Activated T-cell treated with anti-CD3 and anti-CD28 coated beads for 4 hours (primary cell): Measurements from ENCODE around the gene VOPP1.

Experiments used
- DNase-seq: peaks from one replicate; pipeline ENCODE4 v3.0.0-alpha.2; 2020

The VOPP1 gene

GRCh38 chr7:55507743-55508142 is 64.6 kb downstream of the VOPP1 start:
- no peak for DNase-seq

GRCh38 chr7:55504967-55505658 is 67.2 kb downstream of the VOPP1 start:
- DNase-seq = no peak

- DNase-seq = no peak
Observed at GRCh38 chr7:55504093-55504859, 68.0 kb downstream of the VOPP1 start.

- no peak for DNase-seq
Observed at GRCh38 chr7:55502858-55503440, 69.4 kb downstream of the VOPP1 start.

- DNase-seq = no peak
Observed at GRCh38 chr7:55502124-55502857, 70.0 kb downstream of the VOPP1 start.

GRCh38 chr7:55501611-55502010 is 70.7 kb downstream of the VOPP1 start:
- DNase-seq = no peak

GRCh38 chr7:55500117-55500756 is 72.1 kb downstream of the VOPP1 start:
- no peak for DNase-seq

- DNase-seq = no peak
Observed at GRCh38 chr7:55499591-55499990, 72.7 kb downstream of the VOPP1 start.

GRCh38 chr7:55498770-55499169 is 73.5 kb downstream of the VOPP1 start:
- no peak for DNase-seq

- no peak for DNase-seq
Observed at GRCh38 chr7:55498142-55498541, 74.2 kb downstream of the VOPP1 start.

- DNase-seq = no peak
Observed at GRCh38 chr7:55497521-55497920, 74.8 kb downstream of the VOPP1 start.

- no peak for DNase-seq
Observed at GRCh38 chr7:55496906-55497305, 75.4 kb downstream of the VOPP1 start.

GRCh38 chr7:55494951-55495350 is 77.4 kb downstream of the VOPP1 start:
- DNase-seq = no peak

GRCh38 chr7:55493408-55493807 is 78.9 kb downstream of the VOPP1 start:
- no peak for DNase-seq

- no peak for DNase-seq
Observed at GRCh38 chr7:55491346-55491745, 81.0 kb downstream of the VOPP1 start.

- DNase-seq = no peak
Observed at GRCh38 chr7:55490099-55490498, 82.2 kb downstream of the VOPP1 start.

- no peak for DNase-seq
Observed at GRCh38 chr7:55489552-55489951, 82.8 kb downstream of the VOPP1 start.

GRCh38 chr7:55488804-55489340 is 83.4 kb downstream of the VOPP1 start:
- DNase-seq = no peak

- no peak for DNase-seq
Observed at GRCh38 chr7:55488216-55488615, 84.1 kb downstream of the VOPP1 start.

GRCh38 chr7:55486991-55487390 is 85.3 kb downstream of the VOPP1 start:
- DNase-seq = no peak

- DNase-seq = no peak
Observed at GRCh38 chr7:55486192-55486590, 86.1 kb downstream of the VOPP1 start.

- no peak for DNase-seq
Observed at GRCh38 chr7:55485501-55486191, 86.7 kb downstream of the VOPP1 start.
